Posterior cingulate gyrus (tissue), 11 donors: ENCODE data around the gene CACNA1G.

Experiments used
- DNase-seq, 10 donors: peaks; one replicate each; pipeline versions ENCODE4 v3.0.0 to v3.0.0-alpha.2; 2020 to 2021; ENCODE audit warnings: mixed read lengths in 3 of 10
- intact Hi-C: fragments of 100-400 bp; cut with DNase I; formaldehyde crosslinking; loops from one replicate; pipeline ENCODE4 v1.15.1; 2023

Gene CACNA1G

DNA sequence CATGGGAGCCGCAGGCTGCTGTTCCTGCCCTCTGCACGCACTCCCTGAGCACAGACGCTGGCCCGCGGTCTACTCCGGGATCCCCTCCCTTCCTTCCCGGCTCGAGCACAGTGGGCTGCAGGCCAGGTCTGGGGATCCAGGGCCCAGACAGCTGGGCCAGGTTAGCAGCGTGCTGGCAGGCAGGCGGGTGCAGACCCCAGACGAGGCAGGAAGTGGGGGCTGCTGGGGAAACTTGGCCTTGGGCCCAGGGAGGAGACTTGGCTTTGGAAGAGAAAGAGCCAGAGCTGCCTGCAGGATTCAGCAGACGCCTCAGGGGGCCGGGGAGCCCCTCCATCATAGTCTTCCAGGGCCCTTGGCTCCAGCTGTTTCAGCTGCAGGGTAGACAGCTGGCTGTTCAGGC, 44.0 kb downstream of the CACNA1G start:
- DNase-seq: no peak
- intact Hi-C loops: no loop called here

DNA sequence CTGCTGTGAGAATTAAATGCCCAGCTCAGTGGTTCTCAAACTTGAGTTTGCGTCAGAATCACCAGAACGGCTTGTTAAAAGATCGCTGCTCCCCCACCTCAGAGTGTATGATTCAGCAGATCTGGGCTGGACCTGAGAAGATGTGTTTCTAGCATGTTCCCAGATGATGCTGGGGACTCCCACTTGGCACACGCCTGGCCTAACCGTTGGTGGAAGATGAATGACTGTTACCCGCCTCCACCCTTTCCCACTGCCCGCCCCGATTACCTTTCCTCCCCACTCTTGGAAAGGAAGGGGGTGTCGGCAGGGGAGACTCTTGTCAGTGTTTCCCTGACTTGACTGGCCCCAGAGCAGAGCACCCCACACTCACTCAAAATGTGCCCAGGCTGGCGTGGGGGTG, 44.9 kb downstream of the CACNA1G start:
- intact Hi-C loops: no loop called here

DNA sequence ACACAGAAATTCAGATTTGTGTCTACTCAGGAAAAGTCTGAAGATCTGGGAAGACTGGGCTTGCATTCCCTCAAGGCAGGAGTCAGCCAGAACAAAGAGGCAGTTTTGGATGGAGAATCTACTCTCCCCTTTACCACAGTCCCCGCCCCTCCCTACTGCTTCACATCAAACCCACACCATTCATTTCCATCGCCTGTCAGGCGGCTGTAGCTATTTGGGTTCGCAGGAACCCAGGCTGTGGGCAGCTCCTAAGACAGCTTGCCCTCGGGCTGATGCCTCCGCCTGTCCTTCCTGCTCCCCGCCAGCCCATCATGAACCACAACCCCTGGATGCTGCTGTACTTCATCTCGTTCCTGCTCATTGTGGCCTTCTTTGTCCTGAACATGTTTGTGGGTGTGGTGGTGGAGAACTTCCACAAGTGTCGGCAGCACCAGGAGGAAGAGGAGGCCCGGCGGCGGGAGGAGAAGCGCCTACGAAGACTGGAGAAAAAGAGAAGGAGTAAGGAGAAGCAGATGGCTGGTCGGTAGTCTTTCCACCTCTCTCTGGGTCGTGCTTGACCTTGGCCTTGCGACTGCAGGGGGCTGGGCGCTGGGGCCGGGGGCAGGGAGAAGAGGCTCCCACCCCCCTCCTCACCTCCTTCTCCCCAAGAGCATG, 47.1 kb downstream of the CACNA1G start:
- DNase-seq: no peak
- intact Hi-C loops: no loop called here

More for the DNA sequence above, 44.9 kb downstream of the CACNA1G start:
- DNase-seq: no peak

DNA sequence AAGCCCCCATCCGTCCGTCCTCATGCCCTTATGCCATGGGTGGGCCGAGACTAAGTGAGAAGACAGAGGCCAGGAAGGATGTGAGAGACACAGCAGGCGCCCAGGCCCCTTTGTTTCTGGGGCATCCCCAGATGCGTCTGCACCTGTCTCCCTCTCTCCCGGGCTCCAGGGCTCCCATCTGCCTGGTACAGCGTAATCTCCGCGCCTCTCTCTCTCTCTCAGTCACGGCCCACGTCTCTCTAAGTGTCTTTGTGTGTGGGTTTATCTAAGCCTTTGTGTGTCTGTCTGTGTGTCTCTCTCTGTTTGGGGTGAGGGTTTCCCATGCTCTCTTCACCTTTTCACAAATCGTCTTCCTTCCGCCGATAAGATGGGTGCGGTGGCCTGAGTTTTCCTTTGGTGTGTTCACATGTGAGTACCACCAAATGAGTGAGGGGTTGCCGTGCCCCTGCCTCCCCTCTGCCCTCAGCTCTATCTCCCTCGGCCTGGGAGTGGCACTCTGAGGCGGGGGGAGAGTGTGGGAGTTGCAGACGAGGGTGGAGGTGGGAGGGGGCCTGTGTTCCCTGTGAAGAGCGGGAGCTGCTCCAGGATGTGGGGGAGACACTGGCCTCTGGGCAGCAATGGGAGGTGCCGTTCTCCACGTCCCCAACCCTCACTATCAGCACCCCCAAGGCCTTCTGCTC, 48.3 kb downstream of the CACNA1G start:
- DNase-seq: peak in 3 of 10 donors; percentile 38 to 87 (median 41)
- intact Hi-C loops: no loop called here

DNA sequence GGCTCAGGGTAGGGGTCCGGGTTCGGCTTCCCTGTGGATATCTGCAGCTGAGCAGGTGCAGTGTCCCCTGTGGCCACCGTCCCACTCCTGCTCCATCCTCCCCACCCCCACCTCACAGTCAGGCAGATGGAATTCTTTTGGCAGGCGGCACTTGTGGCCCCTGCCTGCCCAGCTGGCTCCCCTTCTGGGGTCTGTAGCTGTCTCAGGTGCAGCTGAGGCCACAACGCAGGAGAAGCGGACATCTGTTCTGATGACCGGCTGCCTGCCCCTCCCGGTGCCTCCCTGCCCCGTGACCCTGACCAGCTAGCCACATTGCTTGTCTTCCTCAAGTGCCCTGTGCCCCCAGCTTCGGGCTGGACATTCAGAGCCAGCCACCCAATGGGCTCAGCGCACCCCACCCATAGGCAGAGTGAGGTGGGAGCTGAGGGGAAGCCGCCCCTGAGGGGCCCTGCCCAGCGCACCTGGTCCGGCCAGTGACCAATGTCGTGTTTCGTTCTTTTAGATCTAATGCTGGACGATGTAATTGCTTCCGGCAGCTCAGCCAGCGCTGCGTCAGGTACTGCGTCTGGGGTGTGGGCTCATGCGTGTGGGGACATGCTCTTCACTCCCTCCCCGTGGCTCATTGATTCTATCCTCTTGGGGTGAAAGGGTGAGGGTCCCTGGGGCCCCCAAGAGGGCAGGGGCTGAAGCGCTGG, 49.0 kb downstream of the CACNA1G start:
- no peak for DNase-seq
- intact Hi-C loops: no loop called here

DNA sequence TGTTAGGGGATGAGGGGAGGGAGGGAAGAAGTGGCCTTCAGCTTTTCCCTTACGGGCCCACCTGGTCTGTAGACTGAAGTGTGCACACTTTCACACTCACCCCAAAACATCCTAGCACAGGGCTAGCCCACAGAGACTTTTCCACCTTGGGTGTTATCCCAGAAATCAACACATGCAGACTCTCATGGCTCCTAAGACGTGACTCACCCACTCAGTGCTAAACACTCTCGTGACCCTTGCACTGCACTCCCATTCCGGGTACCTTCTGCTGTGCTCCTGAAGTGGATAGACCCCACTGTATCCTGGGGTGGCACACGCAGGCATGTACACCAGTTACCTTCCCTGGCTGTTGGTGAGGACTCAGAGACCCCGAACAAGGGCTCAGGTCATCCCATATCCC, 51.1 kb downstream of the CACNA1G start:
- DNase-seq: no peak
- intact Hi-C loops: no loop called here

- intact Hi-C loops: no loop called here
- no peak for DNase-seq
Measured at GRCh38 chr17:50612281-50612680, 51.8 kb downstream of the CACNA1G start.

DNA sequence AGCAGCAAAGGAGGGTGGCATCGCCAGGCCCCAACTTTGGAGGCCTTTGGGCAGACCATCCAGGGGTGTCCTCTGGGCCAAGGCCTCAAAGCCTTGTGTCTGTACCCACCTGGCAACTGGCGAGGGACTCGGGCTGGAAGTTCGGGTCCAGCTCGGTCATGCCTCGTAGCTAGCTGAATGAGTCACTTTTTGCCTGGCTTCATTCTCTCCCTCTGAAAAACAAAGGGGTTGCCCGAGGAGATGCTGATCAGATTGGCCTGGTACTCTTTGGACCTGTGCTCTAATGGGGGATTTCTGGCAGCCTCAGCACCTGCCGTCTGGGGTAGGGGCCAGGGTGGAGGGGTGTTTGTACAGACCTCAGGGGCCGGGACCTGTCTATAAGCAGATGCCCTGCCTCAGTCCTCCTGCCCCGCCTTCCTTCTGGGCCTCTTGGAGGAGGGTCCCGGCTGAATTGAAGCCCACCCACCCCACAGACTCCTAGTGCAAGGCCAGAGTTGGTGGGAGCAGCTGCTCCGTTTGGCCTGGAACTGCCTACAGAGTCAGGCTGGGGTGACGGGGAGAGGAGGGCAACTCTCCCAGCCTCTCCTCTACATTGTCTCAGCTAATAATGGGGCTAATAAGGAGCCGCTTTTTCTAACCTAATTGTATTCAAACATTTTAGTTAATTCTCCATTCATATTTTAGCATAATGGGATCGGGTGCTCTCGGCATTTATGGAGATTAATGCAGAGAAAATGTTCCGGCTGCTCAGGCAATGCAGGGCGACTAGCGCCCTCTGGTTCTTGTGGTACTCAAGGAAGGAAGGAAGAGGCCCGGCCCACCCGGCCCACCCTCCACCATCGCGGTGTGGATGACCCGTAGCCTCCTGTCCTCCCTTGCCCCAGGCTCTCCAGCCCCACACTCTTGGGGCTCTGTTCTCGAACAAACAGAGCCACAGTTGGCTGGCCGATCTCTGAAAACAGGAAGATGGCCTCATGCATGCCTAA, 52.8 kb downstream of the CACNA1G start:
- intact Hi-C loops: no loop called here
- DNase-seq: peak in 1 of 10 donors; percentile 26

- intact Hi-C loops: no loop called here
- DNase-seq: no peak
Measured at GRCh38 chr17:50614471-50615051, 54.0 kb downstream of the CACNA1G start.

DNA sequence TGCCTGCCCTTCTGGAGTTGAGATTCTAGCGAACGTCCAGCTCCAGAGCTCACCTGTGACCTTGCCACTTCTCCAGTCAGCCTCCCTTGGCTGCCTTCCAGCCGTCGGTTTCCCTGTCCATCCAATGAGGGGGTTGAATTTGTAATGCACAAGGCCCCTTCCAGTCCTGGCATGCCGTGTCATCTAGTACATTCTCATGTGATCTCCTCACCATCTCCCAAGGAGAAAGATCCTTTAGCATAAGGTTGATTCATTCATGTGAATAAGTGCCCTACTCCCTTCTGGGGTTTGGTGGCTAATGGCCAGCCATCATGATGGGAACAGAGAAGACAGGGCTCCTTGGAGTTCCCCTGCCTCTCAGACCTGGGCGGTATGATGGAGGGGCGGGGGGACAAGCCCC, 55.3 kb downstream of the CACNA1G start:
- intact Hi-C loops: no loop called here

DNA sequence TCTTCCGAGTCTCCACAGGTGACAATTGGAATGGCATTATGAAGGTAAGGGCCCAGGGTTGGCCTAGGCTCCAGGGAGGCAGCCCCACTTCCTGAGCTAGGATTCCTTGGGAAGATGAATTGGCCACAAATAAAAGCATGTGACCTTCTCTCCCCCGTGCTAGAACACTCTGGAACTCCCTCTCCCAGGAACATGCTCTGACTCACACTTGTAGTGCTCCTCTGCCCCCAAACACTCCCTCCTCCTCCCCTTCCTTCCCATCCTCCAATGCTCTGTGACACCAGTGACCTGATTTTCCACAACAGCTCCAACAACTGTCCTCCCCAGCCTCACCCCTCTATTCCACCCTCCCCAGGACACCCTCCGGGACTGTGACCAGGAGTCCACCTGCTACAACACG, 57.8 kb downstream of the CACNA1G start:
- DNase-seq: no peak
- intact Hi-C loops: no loop called here

More for the DNA sequence above, 55.3 kb downstream of the CACNA1G start:
- no peak for DNase-seq

DNA sequence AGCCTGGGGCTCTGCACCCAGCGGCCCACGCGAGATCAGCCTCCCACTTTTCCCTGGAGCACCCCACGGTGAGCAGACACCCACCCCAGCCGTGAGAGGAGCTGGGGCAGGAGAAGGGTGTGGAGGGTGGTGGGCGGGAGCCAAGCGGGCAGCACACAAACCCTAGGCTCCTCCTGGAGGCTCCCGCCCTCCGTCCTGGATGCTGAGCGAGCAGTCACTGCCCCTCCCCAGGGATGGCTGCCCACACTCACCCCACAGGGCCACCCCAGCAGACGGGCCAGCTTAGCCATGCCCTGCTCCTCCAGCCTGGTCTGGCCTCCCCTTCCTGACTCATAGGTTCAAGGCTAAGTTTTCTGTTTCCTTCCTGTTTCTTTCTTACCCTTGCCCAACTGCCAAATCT, 58.4 kb downstream of the CACNA1G start:
- no peak for DNase-seq
- intact Hi-C loops: no loop called here

- no peak for DNase-seq
- intact Hi-C loops: no loop called here
Measured at GRCh38 chr17:50619489-50619888, 59.0 kb downstream of the CACNA1G start.

GRCh38 chr17:50620237-50620636, 59.7 kb downstream of the CACNA1G start:
- intact Hi-C loops: no loop called here

DNA sequence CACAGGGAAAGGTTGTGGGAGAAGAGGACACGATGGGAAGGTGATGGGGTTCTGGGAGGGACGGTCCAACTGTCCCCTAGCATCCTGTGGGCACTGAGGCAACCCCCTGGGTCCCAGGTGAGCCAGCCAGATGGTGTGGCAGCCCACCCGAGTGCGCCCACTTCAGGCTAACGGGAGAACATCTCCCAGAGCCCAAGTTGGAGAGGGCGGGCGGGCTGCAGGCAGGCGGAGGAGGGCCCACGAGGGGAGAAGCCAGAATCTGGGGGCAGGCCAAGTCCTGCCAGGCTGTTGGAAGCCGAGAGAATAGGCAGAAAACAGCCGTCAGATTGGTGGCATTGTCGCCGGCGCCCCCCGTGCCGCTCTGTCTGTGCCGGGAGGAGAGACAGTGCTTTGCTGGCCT, 60.3 kb downstream of the CACNA1G start:
- DNase-seq: peak in 8 of 10 donors; percentile 36 to 93 (median 64)
- intact Hi-C loops: no loop called here

More at GRCh38 chr17:50620237-50620636, 59.7 kb downstream of the CACNA1G start:
- no peak for DNase-seq

DNA sequence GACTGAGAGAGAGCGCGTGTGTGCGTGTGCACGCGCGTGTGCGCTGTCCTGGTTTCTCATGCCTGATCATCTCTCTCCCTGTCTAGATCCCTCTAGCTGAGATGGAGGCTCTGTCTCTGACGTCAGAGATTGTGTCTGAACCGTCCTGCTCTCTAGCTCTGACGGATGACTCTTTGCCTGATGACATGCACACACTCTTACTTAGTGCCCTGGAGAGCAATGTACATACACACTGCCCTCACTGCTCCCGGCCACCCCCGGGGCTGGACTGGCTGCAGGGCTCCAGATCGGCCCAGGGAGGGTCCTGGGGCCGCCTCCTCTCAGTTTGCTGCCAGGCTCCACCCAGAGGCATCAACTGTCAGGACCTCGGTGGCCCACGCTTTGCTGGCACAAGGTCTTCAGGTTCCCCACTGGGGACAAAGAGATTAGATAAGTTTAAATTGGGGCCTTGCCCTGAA, 61.1 kb downstream of the CACNA1G start:
- intact Hi-C loops: no loop called here
- DNase-seq: no peak

DNA sequence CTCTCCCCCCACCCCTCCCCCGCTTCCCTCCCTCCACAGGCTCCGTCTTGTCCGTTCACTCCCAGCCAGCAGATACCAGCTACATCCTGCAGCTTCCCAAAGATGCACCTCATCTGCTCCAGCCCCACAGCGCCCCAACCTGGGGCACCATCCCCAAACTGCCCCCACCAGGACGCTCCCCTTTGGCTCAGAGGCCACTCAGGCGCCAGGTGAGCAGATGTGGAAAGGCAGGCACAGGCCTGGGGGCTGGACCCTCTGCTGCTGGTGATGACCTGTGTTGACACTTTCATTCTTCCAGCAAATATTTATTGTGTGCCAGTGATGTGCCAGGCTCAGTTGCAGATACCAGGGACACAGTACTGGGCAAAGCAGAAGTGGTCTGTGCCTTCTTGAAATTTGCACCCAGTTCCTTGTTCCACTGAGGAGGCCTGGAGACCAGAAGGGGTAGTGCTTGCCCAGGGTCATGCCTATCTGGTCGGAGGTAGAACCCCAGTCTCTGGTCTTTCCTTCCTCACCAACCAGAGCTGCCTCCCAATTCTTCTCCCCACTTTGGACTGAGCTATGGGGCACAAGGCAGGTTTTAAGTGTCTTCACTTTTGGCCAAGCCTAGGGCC, 63.9 kb downstream of the CACNA1G start:
- no peak for DNase-seq
- intact Hi-C loops: no loop called here

DNA sequence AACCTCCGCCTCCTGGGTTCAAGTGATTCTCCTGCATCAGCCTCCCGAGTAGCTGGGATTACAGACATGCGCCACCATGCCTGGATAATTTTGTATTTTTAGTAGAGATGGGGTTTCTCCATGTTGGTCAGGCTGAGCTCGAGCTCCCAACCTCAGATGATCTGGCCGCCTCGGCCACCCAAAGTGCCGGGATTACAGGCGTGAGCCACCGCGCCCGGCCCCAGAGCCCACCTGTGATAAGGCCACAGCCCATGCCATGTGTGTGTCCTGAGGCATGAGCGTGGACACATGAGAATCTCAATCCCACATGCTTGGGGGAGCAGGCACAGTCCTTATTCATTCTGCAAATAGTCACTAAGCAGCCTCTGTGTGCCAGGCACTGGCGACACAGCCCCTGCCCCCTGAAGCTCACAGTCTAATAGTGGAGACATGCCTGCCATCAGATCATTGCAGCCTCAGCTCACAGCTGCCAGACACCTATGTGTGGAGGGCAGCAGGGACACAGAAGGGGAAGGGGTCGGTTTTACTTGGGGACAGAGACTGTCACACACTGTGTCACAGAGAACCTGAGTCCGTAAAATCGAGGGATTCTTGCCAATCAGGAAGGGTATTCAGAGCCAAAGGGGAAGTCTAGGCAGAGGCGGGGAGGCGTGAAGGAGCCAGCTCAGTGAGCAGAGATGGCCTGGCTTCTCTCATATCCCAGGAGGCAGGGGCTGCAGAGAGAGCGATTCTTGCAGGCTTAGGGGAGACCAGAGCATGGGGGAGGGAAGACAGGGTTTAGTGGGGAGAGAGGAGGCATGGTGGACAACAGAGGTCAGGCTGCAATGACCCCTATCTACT, 64.7 kb downstream of the CACNA1G start:
- intact Hi-C loops: loop anchor here (5.0 kb wide), 1 partner anchor 72 kb away; no protein-coding TSS in a partner anchor
- DNase-seq: no peak
